ENCODE measurements around the gene AARS1. TPM values are rescaled to one million over a fixed set of nuclear protein-coding genes. Genes with fewer than 3 reads are reported as not detected.

The AARS1 gene
- total and polyA plus RNA-seq, 2 of the 8 experiments (the other 6 are each of a cell fraction or from before 2014, with no cell fraction given), result 130 to 235 TPM

- no peak for TF ChIP-seq ATF2 (IDR thresholded peaks at IDR 0.05; ENCODE audit: low read length)
- TF ChIP-seq SP2 (IDR thresholded peaks at IDR 0.05; ENCODE audit: low read length), result peak; percentile 85
- no peak for TF ChIP-seq CTCF (IDR thresholded peaks at IDR 0.05; ENCODE audit: control extremely low read depth in 1 of 3, insufficient read depth in 1 of 3, low read depth in 1 of 3, low read length in 3 of 3)
- peak in 1 of 2 experiments; percentile 43; a peak in 1 of 3 replicates for TF ChIP-seq EP300 (IDR thresholded peaks at IDR 0.05; ENCODE audit: borderline replicate concordance in 1 of 2, low read depth in 2 of 2, low read length in 2 of 2)
- TF ChIP-seq CTBP2 (IDR thresholded peaks at IDR 0.05; ENCODE audit: borderline replicate concordance, insufficient read depth, insufficient read length, low read length), result no peak
- TF ChIP-seq POU5F1 (IDR thresholded peaks at IDR 0.05; ENCODE audit: low read depth, low read length), result no peak
- no peak for TF ChIP-seq NANOG (IDR thresholded peaks at IDR 0.05; ENCODE audit: insufficient read depth, low read depth, low read length, poor library complexity, severe bottlenecking)
- peak; percentile 80 for TF ChIP-seq ATF3 (IDR thresholded peaks at IDR 0.05; ENCODE audit: insufficient read depth, low read depth, low read length)
- peak; percentile 30; the same call in 1 of the 2 replicates for TF ChIP-seq E2F6 (IDR thresholded peaks at IDR 0.05)
- TF ChIP-seq KDM4A (IDR thresholded peaks at IDR 0.05; ENCODE audit: low read depth, low read length, severe bottlenecking), result no peak
Measured at GRCh38 chr16:70289229-70290094, at the start of gene AARS1 (continued).

Data from H1 (cell line).